HT1080 (cell line): ENCODE results near the gene TEKT5. TPM values are rescaled to one million over a fixed set of nuclear protein-coding genes. Genes with fewer than 3 reads are reported as not detected.
"Not testable (repeated sequence)": the region's sequence is repeated elsewhere in the genome, so short reads cannot be mapped to it uniquely, and the experiment has no call there.

Experiments
- DNase-seq: peaks from one replicate; pipeline ENCODE4 v3.0.0-alpha.2; 2015; ENCODE audit warnings: low read depth
- total RNA-seq: library from RNA; depleted of rRNA; stranded (reverse); fragments of >200 nt; shearing (Covaris generic); gene quantifications from 2 replicates; pipeline ENCODE4 v1.2.3, GENCODE V29; 2014

Gene TEKT5
- total RNA-seq, 1 experiment from 2014 or later: 0.11 TPM

DNA sequence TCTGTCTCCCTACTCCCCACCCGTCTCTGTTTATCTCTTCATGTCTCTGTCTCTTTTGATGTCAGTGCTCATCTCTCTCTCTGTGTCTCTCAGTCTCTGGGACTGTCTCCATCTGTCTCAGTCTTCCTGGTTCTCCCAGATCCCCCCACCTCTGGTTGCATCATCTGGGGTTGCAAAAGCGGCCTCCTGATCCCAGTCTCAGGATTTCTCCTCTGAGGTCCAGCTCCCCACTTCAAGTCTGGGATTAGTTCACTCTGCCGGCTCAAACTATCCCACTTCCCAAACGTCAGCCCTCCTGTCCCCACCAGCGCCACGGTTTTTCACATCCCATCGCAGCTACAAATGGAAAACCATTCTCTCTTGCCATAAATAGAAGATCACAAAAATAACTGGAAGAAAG is 9.0 kb downstream of the TEKT5 start:
- DNase-seq: no peak

DNA sequence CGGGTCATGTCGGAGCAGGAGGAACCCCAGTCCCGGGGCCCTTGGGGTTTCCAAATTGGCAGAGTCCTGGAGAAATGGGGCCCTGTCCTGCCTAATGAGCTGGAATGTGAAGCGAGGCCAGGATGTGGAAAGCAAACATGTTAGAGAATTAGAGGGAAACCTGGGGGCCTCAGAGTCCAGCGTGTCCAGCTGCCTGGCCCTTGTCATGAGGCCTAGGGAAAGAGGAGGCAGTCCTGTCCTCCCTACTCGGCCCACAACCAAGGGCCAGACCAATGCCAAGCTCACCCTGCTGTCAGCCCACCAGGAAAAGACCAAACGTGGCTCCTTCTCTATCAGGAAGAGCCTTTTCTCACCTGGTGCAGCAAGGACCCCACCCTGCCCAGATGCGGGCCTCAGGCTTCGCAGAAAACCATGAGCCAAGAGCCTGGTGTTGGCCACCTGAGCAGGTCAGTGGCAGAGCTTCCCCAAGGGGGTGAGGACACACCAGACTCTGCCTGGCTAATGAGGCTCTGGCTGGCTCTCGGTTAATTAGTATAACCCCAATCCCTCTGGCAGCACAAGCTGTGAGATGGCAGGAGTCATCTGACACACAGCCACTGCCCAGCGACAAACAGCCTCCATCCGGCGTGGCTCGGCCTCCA is 10.1 kb downstream of the TEKT5 start:
- DNase-seq: no peak

DNA sequence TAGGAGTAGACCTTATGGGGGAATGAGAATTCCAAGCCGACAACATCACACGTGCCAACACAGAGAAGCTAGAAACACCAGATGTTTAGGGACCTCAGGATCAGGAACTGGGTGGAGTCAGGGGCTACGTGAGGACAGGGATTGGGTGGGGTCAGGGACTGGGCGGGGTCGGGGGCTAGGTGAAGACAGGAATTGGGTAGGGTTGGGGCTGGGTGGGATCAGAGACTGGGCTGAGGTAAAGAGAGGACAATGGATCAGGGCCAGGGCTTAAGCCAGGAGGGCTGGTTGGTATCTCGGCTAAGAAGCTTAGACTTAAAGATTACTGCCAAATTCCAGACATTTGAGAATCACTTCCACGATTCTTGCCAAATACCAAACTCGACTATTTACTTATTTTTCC is 11.6 kb downstream of the TEKT5 start:
- DNase-seq: no peak

GRCh38 chr16:10682604-10683003 is 12.1 kb downstream of the TEKT5 start:
- no peak for DNase-seq

DNA sequence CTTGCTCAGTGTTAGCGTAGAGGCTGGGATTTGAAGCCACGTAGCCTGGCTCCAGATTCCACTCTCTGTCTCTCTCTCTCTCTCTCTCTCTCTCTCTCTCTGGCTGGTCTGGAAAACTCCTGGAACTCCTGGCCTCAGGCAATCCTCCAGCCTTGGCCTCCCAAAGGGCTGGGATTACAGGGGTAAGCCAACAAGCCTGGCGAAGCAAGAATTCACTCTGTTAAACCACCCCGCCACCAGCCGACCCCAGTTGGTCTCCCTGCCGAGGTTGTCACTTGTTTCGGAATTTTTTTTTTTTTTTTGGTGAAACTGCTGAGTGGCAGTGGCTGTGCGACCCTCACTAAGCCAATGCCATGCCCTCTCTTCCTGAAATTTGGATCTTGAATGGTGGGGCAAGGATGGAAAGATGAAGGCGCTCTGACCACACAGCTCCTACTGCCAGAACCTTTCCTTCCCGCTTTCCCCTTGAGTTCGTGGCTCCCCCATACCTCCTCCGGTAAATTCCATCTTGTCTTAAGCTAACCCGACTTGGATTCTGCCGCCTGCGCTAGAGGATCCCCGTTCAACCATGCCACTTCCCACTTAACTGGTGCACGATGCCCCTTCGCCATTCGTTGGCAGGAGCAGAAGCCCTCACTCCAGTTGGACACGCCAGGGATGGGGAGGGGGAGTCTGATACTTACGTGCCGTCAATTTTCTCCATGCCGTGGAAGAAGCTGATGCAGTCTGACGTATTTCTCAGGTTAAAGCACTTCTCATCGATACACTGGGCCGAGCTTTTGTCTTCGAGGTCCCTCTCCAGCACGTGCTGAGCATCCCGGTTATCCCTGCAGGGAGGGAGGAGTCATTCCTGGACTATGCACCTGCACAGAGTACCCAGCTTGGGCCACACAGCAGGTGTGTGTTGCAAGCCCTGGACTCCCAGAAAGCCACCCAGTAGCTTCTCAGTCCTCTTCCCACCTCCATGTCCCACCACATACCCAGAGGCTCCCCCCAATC is 13.1 kb downstream of the TEKT5 start:
- DNase-seq: no peak

- DNase-seq: no peak
These were observed 14.8 kb downstream of the TEKT5 start for GRCh38 chr16:10679921-10680320.

- not testable (repeated sequence) for DNase-seq
These were observed 15.3 kb downstream of the TEKT5 start for GRCh38 chr16:10679441-10679840.

DNA sequence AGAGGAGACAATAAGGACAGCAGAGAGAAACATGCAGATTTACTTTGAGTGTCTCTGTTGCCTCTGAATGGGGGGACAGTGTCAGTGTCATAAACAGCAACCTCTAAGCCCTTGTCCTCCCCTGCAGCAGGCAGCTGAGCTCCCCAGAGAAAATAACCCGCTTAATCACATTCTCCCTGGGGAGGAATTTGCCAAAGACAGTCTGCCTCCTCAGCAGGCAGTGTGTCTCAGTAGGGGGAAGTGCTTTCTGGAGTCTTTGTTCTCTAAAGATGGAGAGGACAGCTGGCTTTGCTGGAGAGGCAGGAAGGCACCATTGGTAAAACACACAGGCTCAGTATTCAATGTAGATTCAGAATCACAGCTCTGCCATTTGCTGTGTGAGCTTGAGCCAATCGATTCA is 16.1 kb downstream of the TEKT5 start:
- no peak for DNase-seq

DNA sequence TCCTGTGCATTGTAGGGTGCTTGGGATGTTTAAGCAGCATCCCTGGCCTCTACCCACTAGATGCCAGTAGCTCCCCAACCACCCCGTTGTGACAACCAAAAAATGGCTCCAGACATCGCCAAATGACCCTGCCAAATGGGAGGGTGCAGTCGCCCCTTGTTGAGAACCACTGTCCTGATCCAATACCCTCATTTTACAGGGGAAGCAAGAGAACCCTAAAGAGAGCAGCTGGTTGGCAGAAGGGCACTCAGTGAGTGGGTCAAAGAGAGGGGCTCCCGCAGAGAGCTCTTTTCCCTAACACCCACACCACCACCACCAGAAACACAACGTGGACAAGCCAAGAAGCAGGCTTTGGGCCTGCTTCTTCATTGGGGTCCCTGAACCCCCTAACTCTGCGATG is 18.4 kb downstream of the TEKT5 start:
- DNase-seq: no peak

- DNase-seq: no peak
These were observed 18.9 kb downstream of the TEKT5 start for GRCh38 chr16:10675861-10676260.

- no peak for DNase-seq
These were observed 19.5 kb downstream of the TEKT5 start for GRCh38 chr16:10675216-10675615.

GRCh38 chr16:10671729-10672128 is 23.0 kb downstream of the TEKT5 start:
- DNase-seq: no peak

GRCh38 chr16:10669791-10670190 is 24.9 kb downstream of the TEKT5 start:
- DNase-seq: no peak

GRCh38 chr16:10668322-10669045 is 26.2 kb downstream of the TEKT5 start:
- DNase-seq: peak; percentile 36

- peak; percentile 18 for DNase-seq
These were observed 27.5 kb downstream of the TEKT5 start for GRCh38 chr16:10667239-10667638.

DNA sequence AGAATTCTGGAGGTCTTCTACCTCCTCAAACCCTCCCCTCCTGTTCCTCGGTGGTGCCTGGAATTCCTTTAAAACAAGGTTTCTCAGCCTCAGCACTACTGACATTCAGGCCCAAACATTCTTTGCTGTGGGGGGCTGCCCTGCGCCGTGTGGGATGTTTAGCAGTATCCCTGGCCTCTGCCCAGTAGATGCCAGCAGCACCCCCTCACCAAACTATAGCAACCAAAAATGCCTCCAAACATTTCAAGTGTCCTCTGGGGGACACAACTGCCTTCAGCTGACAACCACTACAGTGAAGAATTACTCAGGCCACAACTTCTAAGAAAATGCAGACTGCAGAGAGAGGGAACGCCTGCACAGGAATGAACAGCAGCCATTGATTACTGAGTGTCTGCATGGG is 28.4 kb downstream of the TEKT5 start:
- DNase-seq: no peak

GRCh38 chr16:10665166-10665565 is 29.6 kb downstream of the TEKT5 start:
- DNase-seq: no peak

GRCh38 chr16:10664720-10665126 is 30.0 kb downstream of the TEKT5 start:
- DNase-seq: no peak

DNA sequence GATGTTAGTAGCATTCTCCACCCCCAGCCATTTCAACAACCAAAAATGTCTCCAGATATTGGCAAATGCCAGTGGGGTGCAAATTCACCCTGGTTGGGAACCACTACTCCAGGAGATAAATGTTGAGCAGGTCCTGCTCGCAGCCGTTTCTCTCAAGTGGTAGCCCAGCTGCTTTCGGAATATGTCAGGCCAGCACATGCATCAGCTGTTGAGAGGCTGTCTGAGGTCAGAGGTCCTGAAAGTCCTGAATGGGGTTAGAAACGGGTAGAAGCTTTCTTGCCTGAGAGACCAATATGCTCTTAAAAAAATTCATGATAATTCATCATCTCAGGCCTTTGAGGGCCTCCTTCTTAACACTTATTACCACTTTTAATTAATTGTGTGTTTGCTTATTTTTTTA is 31.0 kb downstream of the TEKT5 start:
- no peak for DNase-seq

DNA sequence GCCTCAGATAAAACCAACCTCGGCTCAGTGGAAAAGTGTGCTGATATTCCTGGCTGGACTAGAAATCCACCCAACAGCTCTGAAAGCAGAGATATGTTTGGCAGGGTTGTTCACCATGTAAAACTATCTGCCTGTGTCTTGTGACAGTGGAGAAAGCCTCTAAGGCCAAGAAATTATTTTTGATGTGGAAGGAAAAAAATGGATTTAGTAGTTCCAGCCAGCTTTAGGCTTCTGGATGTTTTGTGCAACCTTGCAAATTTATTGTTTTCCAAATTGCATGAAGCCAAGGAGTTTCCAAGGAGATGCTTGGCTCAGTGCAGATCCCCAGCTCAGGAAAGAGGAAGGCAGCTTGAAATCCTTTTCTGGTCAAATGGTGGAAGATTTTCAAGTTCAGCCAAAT is 31.6 kb downstream of the TEKT5 start:
- DNase-seq: no peak

GRCh38 chr16:10662212-10662611 is 32.5 kb downstream of the TEKT5 start:
- DNase-seq: no peak

DNA sequence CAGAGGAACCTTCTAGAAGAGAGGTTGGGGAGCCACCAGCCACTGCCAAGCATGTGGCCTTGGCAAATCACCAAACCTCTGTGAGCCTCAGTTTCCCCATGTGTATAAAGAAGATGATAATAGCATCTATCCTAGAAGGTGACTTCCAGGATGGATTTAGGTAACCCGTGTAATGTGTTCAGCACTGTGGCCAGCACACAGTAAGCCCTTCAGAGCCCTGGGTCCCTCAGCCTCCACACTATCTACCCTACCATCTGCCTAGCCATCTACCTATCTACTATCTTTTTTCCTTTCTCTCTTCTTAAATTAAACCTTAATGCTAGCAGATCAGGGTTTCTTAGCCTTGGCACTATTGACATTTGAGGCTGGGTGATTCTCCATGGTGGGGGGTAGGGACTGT is 33.0 kb downstream of the TEKT5 start:
- no peak for DNase-seq
